Measurements from ENCODE around the gene BCL2L13. TPM values are rescaled to one million over a fixed set of nuclear protein-coding genes. Genes with fewer than 3 reads are reported as not detected.

The BCL2L13 gene
- polyA plus RNA-seq, 1 donor (not counting 4 experiments of a cell fraction or from before 2014, with no cell fraction given): 51.0 TPM

GRCh38 chr22:17628406-17629172 lies 10.0 kb upstream of the BCL2L13 start, which contains the start of gene ATP6V1E1:
Gene ATP6V1E1 (minus strand): TSS chr22:17628749. CDS start chr22:17628635, 114 bp downstream.
- FAIRE-seq: peak; percentile 92
- dilution Hi-C loops (cut with MboI; ENCODE audit: extremely low pct_ligation_motif_present, low sequenced_read_pairs): no loop called here
- H3K79me2 ChIP-seq (ENCODE audit: control insufficient read depth, insufficient read depth, low read length): peaks cover 45% of the 10 kb centered on the region

GRCh38 chr22:17629173-17629489 lies 9.4 kb upstream of the BCL2L13 start:
- peak overlapping the region; percentile 98 for H3K27ac ChIP-seq (ENCODE audit: control insufficient read depth, insufficient read depth, low read length)
- H3K36me3 ChIP-seq (ENCODE audit: control insufficient read depth in 2 of 2, extremely low read depth in 1 of 2, insufficient read depth in 2 of 2, low read length in 2 of 2): peaks cover 0 to 2% of the 10 kb centered on the region in 2 experiments
- peak overlapping the region; percentile 75 for H3K4me2 ChIP-seq (ENCODE audit: control insufficient read depth, extremely low read depth, insufficient read depth, low read depth, low read length)
- dilution Hi-C loops (cut with MboI; ENCODE audit: extremely low pct_ligation_motif_present, low sequenced_read_pairs): no loop called here
- H3K27me3 ChIP-seq (ENCODE audit: control insufficient read depth, extremely low read depth, insufficient read depth, low read length): no peaks in the 10 kb centered on the region
- no peak for TF ChIP-seq EZH2 (IDR thresholded peaks at IDR 0.05; ENCODE audit: low read length)
- TF ChIP-seq, protein P1, sequence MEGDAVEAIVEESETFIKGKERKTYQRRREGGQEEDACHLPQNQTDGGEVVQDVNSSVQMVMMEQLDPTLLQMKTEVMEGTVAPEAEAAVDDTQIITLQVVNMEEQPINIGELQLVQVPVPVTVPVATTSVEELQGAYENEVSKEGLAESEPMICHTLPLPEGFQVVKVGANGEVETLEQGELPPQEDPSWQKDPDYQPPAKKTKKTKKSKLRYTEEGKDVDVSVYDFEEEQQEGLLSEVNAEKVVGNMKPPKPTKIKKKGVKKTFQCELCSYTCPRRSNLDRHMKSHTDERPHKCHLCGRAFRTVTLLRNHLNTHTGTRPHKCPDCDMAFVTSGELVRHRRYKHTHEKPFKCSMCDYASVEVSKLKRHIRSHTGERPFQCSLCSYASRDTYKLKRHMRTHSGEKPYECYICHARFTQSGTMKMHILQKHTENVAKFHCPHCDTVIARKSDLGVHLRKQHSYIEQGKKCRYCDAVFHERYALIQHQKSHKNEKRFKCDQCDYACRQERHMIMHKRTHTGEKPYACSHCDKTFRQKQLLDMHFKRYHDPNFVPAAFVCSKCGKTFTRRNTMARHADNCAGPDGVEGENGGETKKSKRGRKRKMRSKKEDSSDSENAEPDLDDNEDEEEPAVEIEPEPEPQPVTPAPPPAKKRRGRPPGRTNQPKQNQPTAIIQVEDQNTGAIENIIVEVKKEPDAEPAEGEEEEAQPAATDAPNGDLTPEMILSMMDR (optimal IDR thresholded peaks at IDR 0.05 in 1 of 3, IDR thresholded peaks at IDR 0.05 in 1 of 3, conservative IDR thresholded peaks at IDR 0.05 in 1 of 3; ENCODE audit: extremely low read depth in 1 of 3, insufficient read depth in 2 of 3, low read length in 3 of 3): no peak
- H3K9me1 ChIP-seq (ENCODE audit: control insufficient read depth, extremely low read depth, insufficient read depth, low read length): no peaks in the 10 kb centered on the region
- peak overlapping the region; percentile 75 for H2AFZ ChIP-seq (ENCODE audit: control insufficient read depth, low read length)
- H3K9ac ChIP-seq (ENCODE audit: control insufficient read depth, extremely low read depth, insufficient read depth, low read length): peak overlapping the region; percentile 99
- peaks cover 31% of the 10 kb centered on the region for H3K4me1 ChIP-seq (ENCODE audit: control insufficient read depth, extremely low read depth, insufficient read depth, low read length)
- H4K20me1 ChIP-seq (ENCODE audit: control insufficient read depth, extremely low read depth, insufficient read depth, low read length): no peaks in the 10 kb centered on the region
- H3K9me3 ChIP-seq (ENCODE audit: control insufficient read depth, low read depth, low read length): no peaks in the 10 kb centered on the region
- peak overlapping the region; percentile 95 to 97 (median 95) for H3K4me3 ChIP-seq (ENCODE audit: control insufficient read depth in 2 of 3, extremely low read depth in 1 of 3, insufficient read depth in 2 of 3, low read depth in 1 of 3, low read length in 3 of 3)
- H3K79me2 ChIP-seq (ENCODE audit: control insufficient read depth, insufficient read depth, low read length): peaks cover 40% of the 10 kb centered on the region
- FAIRE-seq (no peak), DNase-seq (ENCODE audit: low read depth, low spot score) (no peak)

More at GRCh38 chr22:17628406-17629172, 10.0 kb upstream of the BCL2L13 start, which contains the start of gene ATP6V1E1:
- DNase-seq (ENCODE audit: low read depth, low spot score): peak; percentile 84
- Histone ChIP-seq H3K9me1 (ENCODE audit: control insufficient read depth, extremely low read depth, insufficient read depth, low read length) (no peaks in the 10 kb centered on the region), H3K4me2 (ENCODE audit: control insufficient read depth, extremely low read depth, insufficient read depth, low read depth, low read length) (peak within 1 kb of the TSS; percentile 75), H3K27ac (ENCODE audit: control insufficient read depth, insufficient read depth, low read length) (peak within 1 kb of the TSS; percentile 98), H4K20me1 (ENCODE audit: control insufficient read depth, extremely low read depth, insufficient read depth, low read length) (peaks cover 1% of the 10 kb centered on the region), H2AFZ (ENCODE audit: control insufficient read depth, low read length) (peak within 1 kb of the TSS; percentile 75), H3K4me1 (ENCODE audit: control insufficient read depth, extremely low read depth, insufficient read depth, low read length) (peaks cover 26% of the 10 kb centered on the region), H3K9me3 (ENCODE audit: control insufficient read depth, low read depth, low read length) (no peaks in the 10 kb centered on the region), H3K9ac (ENCODE audit: control insufficient read depth, extremely low read depth, insufficient read depth, low read length) (peak within 1 kb of the TSS; percentile 99), H3K27me3 (ENCODE audit: control insufficient read depth, extremely low read depth, insufficient read depth, low read length) (no peaks in the 10 kb centered on the region), H3K4me3 (ENCODE audit: control insufficient read depth in 2 of 3, extremely low read depth in 1 of 3, insufficient read depth in 2 of 3, low read depth in 1 of 3, low read length in 3 of 3) (peak within 1 kb of the TSS; percentile 95 to 97 (median 95)), H3K36me3 (ENCODE audit: control insufficient read depth in 2 of 2, extremely low read depth in 1 of 2, insufficient read depth in 2 of 2, low read length in 2 of 2) (peaks cover 0 to 2% of the 10 kb centered on the region in 2 experiments)
- TF ChIP-seq EZH2 (IDR thresholded peaks at IDR 0.05; ENCODE audit: low read length): no peak
- TF ChIP-seq, protein P1 (optimal IDR thresholded peaks at IDR 0.05 in 1 of 3, IDR thresholded peaks at IDR 0.05 in 1 of 3, conservative IDR thresholded peaks at IDR 0.05 in 1 of 3; ENCODE audit: extremely low read depth in 1 of 3, insufficient read depth in 2 of 3, low read length in 3 of 3): no peak
